ENCODE measurements around the gene PIK3R4.

PIK3R4 gene

GRCh38 chr3:130688697-130689470, 57.7 kb downstream of the PIK3R4 start:
- DNase-seq (ENCODE audit: low read depth), result no peak

GRCh38 chr3:130688015-130688688, 58.5 kb downstream of the PIK3R4 start:
- DNase-seq (ENCODE audit: low read depth), result no peak

GRCh38 chr3:130687327-130687726, 59.3 kb downstream of the PIK3R4 start:
- DNase-seq (ENCODE audit: low read depth), result no peak

GRCh38 chr3:130686833-130687232, 59.8 kb downstream of the PIK3R4 start:
- no peak for DNase-seq (ENCODE audit: low read depth)

DNA sequence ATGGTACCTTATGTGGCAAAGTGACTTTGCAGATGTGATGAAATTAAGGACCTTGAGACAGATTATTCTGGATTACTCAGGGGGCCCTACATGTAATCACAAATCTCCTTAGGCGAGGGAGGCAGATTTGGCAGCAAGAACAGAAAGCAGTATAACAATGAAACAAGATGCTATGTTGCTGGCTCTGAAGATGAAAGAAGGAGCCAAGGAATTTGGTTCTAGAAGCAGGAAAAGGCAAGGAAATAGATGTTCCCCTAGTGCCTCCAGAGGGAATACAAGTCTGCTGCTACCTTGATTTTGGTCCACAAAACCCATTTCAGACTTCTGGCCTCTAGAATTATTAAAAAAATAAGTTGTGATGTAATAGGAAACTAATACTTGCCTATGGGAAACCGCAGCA, 64.5 kb downstream of the PIK3R4 start:
- no peak for DNase-seq (ENCODE audit: low read depth)

GRCh38 chr3:130679218-130679617, 67.4 kb downstream of the PIK3R4 start:
- DNase-seq (ENCODE audit: low read depth), result no peak

- DNase-seq (ENCODE audit: low read depth), result no peak
Measured at GRCh38 chr3:130677343-130677742, 69.3 kb downstream of the PIK3R4 start.

DNA sequence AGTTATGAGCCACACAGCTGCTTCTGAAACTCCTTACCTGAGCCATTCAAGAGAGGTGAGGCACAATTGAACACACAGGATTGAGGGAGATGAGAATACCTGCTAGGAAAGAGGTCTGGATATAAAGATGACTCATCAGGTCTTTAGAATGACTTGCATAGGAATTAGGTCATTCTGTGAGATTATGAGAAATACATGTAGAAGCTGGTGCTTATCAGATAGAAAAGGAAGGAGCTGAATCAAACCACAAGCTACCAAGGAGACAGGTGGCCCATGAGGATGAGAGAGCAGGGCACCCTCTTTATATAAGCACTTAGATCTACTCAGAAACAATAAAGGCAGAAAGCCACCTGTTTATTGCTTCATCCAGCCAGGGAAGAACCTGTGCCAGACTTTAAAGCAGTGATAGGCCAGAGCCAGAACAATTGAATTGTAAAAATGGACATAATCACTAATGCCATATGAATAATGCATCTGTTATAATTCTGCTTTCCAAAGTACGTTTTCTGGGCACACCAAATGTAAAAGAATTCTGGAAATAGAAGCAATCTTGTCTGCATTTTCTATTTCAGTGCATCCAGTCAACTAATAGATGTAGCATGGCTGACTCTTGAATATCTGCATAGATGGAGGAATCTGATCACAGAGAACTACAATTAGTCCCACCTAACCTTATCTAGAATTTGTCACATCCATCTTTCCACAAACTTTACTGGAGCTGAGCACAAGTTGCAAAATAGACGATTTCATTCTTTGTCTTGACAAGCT, 74.9 kb downstream of the PIK3R4 start:
- DNase-seq (ENCODE audit: low read depth), result peak; percentile 45

- no peak for DNase-seq (ENCODE audit: low read depth)
Measured at GRCh38 chr3:130669740-130670139, 76.9 kb downstream of the PIK3R4 start.

GRCh38 chr3:130663092-130663491, 83.5 kb downstream of the PIK3R4 start:
- no peak for DNase-seq (ENCODE audit: low read depth)

GRCh38 chr3:130662501-130662996, 84.1 kb downstream of the PIK3R4 start:
- DNase-seq (ENCODE audit: low read depth), result no peak

DNA sequence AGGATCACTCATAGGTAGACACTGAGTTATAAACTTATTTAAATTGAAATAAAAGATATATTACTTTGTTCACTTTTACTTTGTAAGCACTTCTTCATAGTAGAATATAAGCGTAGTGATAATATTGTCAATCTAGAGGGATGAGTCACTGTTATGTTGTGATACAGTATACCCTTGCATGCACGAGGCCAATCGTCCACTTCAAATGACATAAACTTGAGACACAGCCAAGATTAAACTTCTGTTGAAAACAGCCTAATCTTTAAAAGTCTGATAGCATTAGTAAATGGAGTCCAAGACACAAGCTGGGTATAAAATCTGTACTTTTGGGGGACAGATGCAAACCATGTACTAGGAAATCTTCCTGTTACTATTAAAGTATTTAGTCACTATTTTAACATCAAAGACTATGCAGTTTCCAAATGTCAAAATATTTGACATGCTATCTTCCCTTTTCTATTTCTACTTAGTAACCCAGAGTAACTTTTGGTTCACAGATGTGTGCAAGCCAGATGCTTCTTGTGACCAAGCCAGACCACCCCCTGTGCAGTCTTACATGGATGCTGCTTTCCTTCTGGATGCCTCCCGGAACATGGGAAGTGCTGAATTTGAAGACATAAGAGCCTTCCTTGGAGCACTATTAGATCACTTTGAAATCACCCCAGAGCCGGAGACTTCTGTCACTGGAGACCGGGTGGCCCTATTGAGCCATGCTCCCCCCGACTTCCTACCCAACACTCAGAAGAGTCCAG, 85.3 kb downstream of the PIK3R4 start:
- no peak for DNase-seq (ENCODE audit: low read depth)

DNA sequence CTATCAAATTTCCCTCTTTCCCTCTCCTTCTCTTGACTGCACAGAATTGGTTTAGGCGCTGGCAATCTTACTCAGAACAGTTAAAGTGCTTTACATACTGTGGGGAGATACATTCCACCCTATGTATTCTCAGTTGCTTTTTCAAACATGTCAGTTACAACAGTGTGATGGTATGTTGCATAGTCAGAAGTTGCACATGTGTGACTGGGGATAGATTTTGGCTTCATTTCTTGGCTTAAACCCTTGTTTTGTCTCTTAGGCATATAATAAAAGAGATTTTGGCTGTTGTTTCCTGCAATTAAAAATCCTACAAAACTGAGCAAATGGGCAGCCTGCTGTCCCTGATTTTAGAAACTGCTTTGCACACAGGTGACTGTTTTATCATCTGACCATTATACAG, 86.7 kb downstream of the PIK3R4 start:
- no peak for DNase-seq (ENCODE audit: low read depth)

DNA sequence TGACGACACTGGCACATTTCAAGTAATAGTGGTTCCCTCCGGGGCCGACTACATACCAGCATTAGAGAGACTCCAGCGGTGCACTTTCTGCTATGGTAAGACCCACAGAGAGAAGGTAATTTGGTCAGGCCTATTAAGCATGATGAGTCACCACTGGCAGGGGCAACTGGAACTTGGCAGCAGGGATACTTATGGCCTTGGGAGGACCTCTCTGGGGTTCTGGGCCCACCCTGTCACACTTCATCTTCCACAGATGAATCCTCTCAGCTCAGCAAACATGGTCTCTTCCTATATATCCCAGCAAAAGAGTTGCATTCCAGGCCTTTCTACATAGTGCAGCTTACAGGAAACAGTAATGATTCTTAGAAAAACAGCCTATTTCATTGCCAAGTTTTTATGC, 88.0 kb downstream of the PIK3R4 start:
- peak; percentile 20 for DNase-seq (ENCODE audit: low read depth)

DNA sequence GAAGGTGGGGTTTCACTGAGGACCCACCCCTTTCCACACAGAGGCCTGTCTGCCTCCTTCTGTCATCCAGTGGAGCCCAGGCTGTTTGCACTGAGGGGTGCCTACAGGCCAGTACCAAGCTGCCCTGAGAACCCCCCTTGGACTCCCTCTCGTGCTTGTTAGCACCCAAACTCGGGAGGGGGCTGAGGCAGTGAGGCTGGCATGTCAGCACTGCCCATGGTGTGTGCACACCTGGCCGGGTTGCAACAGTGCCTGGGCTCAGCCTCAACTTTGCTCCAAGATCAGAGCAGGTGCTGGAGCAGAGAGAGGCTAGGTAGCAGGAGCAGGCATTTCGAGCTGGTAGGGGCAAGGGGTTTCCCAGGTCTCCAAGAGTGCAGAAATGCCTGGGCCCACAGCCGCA, 90.0 kb downstream of the PIK3R4 start:
- DNase-seq (ENCODE audit: low read depth), result no peak

- no peak for DNase-seq (ENCODE audit: low read depth)
Measured at GRCh38 chr3:130654921-130655320, 91.7 kb downstream of the PIK3R4 start.

- no peak for DNase-seq (ENCODE audit: low read depth)
Measured at GRCh38 chr3:130654091-130654490, 92.5 kb downstream of the PIK3R4 start.

GRCh38 chr3:130649061-130649654, 97.5 kb downstream of the PIK3R4 start:
- DNase-seq (ENCODE audit: low read depth), result no peak

GRCh38 chr3:130648293-130648692, 98.3 kb downstream of the PIK3R4 start:
- DNase-seq (ENCODE audit: low read depth), result no peak

DNA sequence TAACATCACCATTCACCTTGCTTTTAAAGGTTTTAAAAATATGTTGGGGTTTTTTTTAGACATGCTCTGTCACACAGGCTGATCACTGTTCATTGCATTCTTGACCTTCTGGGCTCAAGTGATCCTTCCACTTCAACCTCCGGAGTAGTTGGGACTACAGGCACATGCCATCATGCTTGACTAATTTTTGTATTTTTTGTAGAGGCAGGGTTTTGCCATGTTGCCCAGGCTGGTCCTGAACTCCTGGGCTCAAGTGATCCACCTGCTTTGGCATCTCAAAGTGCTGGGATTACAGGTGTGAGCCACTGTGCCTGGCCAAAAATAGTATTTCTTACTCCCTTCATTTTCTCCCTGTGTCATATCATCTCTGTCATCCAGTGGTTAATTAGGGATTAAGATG, 101.4 kb downstream of the PIK3R4 start:
- DNase-seq (ENCODE audit: low read depth), result no peak

- DNase-seq (ENCODE audit: low read depth), result no peak
Measured at GRCh38 chr3:130644628-130645253, 101.9 kb downstream of the PIK3R4 start.
